ENCODE measurements around the gene ZBED4.

Gene ZBED4

DNA sequence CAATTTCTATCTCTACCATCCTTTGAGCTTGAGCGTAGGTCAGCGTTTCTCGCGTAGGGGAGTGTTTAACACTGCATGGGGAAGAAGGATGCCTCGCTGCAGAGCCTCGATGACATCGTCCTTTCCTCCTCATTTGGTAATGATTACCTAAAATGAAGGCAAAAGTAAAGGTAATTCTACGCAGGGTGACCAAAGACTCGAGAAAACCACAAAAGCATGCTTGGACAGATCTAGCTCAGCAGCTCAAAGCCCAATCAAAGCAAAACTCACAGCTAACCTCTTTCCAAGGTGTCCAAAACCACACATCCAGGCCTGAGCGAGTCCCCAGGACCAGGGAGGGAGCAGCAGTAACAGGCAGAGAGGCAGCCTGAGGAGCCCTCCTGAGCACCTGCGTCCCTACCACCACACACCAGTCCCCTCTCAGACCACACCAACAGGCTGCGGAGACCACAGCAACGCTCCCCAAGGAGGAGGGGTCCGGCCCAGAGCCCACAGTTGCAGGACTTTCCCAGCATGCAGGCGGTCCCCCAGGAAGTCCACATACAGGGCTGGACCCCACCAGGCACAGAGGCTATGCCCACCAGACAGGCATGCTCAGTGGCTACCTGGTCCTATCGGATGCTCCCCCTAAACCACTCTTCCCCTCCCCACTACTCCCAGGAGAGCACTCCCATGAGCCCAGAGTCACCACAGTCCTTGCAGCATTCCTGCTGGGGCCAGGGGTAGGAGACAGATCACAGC, 29.3 kb upstream of the ZBED4 start:
- Mint-ChIP-seq H3K4me1 (peaks cover 52% of the 10 kb centered on the region), H3K4me3 (peak overlapping the region; percentile 92), H3K36me3 (peaks cover 5% of the 10 kb centered on the region), H3K9me3 (no peaks in the 10 kb centered on the region), H3K27me3 (no peaks in the 10 kb centered on the region), H3K27ac (peak overlapping the region; percentile 26)

DNA sequence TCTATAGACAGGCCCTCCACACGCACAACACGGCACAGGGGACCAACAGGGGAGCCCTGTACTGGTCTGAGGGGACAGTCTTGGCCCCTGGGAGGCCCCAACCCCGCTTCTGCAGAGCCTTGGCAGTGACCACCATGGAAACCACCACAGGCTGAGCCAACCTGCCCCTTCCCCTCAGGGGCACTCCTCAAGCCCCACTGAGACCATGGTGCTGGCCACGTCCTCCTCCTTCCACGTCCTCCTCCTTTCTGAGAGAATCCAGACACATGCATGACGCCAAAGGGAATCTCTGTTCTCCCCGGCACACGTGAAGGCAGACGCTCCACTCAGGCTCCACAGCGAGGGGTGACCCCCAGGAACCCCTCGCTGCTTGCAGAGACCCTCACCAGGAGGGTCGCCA, 28.7 kb upstream of the ZBED4 start:
- peaks cover 3% of the 10 kb centered on the region for H3K9me3 Mint-ChIP-seq
- H3K36me3 Mint-ChIP-seq = peaks cover 6% of the 10 kb centered on the region
- H3K27me3 Mint-ChIP-seq = no peaks in the 10 kb centered on the region
- H3K4me1 Mint-ChIP-seq = peaks cover 58% of the 10 kb centered on the region
- H3K4me3 Mint-ChIP-seq = peak overlapping the region; percentile 92
- no peak overlapping the region for H3K27ac Mint-ChIP-seq

DNA sequence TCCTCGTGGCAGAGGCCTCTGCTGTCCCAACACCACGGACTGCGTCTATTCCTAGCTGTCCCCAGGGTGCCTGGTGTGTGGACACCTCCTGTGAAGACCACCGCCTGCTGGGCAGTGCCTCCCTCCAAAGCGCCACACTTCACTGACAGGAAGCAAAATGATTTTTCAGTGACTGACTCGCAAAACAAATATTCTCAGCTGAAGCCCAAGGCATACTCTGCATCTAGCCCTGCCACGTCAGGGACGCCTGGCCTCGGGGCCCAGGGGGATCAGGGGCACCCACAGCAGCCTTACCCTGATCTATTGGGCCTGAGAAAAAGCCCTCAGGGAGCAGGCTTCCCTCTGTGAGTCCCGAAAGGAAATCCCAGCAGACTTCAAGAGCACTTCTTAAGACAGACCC, 28.2 kb upstream of the ZBED4 start:
- Mint-ChIP-seq H3K9me3 (peaks cover 3% of the 10 kb centered on the region), H3K4me3 (peak overlapping the region; percentile 92), H3K27ac (peak overlapping the region; percentile 96), H3K4me1 (peaks cover 59% of the 10 kb centered on the region), H3K27me3 (no peaks in the 10 kb centered on the region), H3K36me3 (peaks cover 6% of the 10 kb centered on the region)

DNA sequence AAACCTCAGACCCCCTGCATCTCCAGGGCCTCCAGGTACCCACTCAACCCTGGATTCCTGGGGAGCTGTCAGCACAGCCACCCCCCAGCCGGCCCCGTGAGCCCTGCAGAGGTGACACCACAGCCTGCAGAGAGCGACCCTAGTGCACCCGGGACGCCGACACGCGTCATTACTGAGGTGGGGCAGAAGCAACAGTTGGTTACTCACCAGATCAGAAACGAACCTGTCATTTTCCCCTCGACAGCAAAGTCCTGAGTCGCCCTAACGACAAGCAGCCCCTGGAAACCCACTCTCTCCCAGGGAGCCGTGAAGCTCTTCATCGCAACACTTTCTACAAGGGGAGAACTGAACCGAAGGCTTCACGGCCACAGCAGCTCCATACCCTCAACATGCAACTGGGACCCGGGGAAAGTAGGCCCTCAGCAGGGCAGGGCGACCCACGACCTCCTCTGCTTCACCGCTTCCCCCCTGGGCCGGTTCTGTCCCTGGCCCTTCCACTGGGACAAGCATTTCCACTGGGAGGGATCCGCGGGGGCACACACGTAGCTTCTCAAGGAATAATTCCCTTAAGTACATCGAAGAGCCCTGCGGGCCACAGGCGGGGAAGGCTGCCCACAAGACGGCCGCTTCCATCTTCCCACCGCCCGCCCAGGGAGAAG, 27.6 kb upstream of the ZBED4 start:
- peak overlapping the region; percentile 92 for H3K4me3 Mint-ChIP-seq
- peaks cover 54% of the 10 kb centered on the region for H3K4me1 Mint-ChIP-seq
- H3K27ac Mint-ChIP-seq = peak overlapping the region; percentile 96
- H3K36me3 Mint-ChIP-seq = peaks cover 6% of the 10 kb centered on the region
- H3K9me3 Mint-ChIP-seq = peaks cover 3% of the 10 kb centered on the region
- no peaks in the 10 kb centered on the region for H3K27me3 Mint-ChIP-seq

DNA sequence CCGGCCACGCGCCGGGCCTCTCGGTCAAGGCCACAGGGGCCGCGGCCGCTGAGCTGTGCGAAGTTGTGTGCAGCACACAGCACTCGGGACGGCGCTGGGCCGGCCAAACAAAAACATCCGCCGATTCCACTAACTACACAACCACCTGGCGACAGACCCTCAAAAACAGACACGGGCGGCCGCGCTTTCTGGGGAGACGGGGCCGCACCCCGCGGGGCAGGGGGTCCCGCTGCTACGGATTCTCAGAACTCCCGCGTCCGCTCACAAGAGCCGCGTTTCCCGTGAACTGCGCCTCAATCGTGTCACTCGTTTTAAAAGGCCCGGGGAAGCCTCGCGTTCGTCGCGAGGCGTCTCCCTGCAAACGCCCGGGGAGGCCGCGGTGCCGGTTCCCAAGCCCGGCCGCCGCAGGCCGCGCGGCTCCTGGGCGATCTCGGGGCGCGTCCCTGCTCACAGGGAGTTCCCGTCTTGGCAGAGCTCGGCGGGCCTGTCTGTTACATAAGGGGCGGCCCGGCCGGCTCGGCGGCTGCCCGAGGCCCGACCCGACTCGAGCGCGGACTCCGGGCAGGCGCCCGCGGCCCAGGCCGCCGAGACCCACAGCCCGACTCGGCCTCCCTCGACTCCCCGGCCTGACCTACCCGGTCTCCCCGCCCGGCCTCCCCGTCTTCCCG, 26.9 kb upstream of the ZBED4 start:
- H3K27me3 Mint-ChIP-seq = no peaks in the 10 kb centered on the region
- peaks cover 53% of the 10 kb centered on the region for H3K4me1 Mint-ChIP-seq

DNA sequence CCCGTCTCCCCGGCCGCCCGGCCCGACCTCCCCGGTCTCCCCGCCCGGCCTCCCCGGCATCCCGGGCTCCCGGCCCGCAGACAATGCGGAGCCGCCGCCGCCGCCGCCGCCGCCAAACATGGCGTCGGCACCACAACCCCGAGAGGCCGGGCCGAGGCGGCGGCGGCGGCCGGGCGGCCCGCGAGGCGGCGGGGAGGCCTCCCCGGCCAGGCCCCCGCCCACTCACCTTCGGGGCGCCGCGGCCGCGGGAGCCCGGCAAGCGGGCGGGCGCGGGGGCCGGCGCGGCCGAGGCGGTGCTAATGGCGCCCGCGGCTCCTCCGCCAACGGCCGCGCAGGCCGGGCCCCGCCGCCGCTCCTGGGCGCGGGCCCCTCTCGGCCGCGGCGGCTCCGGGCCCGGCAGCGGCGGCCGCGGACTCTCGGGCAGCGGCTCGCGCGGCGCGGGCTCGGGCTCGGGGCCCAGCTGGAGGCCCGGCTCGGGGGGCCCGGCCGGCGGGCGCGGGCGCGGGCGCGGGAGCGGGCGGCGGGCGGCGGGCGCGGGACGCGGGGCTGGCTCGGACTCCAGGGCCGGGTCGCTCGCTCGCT, 26.3 kb upstream of the ZBED4 start:
- Mint-ChIP-seq H3K4me1 (peaks cover 49% of the 10 kb centered on the region), H3K27me3 (no peaks in the 10 kb centered on the region), H3K27ac (no peak overlapping the region), H3K9me3 (peaks cover 3% of the 10 kb centered on the region), H3K36me3 (peaks cover 6% of the 10 kb centered on the region), H3K4me3 (no peak overlapping the region)

More for the DNA sequence above, 26.9 kb upstream of the ZBED4 start:
- Mint-ChIP-seq H3K9me3 (peaks cover 3% of the 10 kb centered on the region), H3K36me3 (peaks cover 6% of the 10 kb centered on the region), H3K4me3 (peak overlapping the region; percentile 92), H3K27ac (peak overlapping the region; percentile 96)

DNA sequence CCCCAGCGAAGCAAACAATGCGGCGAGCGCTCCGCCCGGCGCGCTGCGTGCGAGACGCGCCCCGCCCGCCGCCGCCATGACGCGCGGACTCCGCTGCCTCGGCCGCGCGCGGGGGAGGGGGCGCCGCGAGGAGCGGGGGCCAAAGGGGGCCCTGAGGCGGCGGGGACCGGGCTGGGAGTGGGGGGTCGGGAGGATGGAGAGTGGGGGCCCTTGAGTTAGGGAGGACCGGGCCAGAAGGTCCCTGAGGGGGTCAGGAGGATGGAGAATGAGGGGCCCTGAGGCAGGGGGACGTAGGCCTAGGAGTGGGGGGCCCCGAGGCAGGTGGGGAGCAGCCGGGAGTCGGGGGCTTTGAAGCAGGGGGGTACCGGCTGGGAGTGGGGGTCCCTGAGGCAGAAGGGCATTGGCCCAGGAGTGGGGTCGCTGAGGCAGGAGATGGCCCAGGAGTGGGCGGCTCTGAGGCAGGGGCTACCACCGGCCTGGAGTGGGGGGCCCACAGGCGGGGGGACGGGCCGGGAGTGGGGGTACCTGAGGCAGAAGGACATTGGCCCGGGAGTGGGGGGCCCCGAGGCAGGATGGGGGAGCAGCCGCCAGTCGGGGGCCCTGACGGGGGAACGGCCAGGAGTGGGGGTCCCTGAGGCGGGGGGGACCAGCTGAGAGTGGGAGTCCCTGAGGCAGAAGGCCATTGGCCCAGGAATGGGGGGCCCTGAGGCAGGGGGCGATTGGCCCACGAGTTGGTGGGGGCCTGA, 25.6 kb upstream of the ZBED4 start, which contains the start of gene BRD1:
TSS of gene BRD1 (minus strand) at position 21 of the 746 bp plus-strand sequence. CDS start 3,556 bp downstream, outside the sequence.
- Mint-ChIP-seq H3K27ac (peak within 1 kb of the TSS; percentile 96), H3K9me3 (peaks cover 3% of the 10 kb centered on the region), H3K4me3 (peak within 1 kb of the TSS; percentile 92), H3K27me3 (no peaks in the 10 kb centered on the region), H3K4me1 (peaks cover 45% of the 10 kb centered on the region), H3K36me3 (peaks cover 6% of the 10 kb centered on the region)

DNA sequence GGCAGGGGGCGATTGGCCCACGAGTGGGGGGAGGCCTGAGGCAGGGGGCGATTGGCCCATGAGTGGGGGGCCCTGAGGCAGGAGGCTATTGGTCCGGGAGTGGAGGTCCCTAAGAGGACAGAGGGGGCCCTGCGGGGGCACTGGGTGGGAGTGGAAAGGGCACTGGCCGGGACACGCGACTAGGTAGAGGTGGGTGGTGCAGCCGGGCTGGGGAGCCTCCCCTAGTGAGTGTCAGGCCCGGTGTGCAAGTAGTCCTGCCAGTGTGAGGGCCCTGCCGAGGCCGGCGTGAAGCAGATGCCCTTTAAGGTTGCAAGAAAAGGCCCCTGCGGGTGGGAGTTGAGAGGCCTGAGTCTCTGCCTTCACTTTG, 25.1 kb upstream of the ZBED4 start:
- Mint-ChIP-seq H3K4me3 (peak overlapping the region; percentile 81), H3K27ac (no peak overlapping the region), H3K27me3 (no peaks in the 10 kb centered on the region), H3K36me3 (peaks cover 6% of the 10 kb centered on the region), H3K9me3 (peaks cover 3% of the 10 kb centered on the region), H3K4me1 (peaks cover 42% of the 10 kb centered on the region)

DNA sequence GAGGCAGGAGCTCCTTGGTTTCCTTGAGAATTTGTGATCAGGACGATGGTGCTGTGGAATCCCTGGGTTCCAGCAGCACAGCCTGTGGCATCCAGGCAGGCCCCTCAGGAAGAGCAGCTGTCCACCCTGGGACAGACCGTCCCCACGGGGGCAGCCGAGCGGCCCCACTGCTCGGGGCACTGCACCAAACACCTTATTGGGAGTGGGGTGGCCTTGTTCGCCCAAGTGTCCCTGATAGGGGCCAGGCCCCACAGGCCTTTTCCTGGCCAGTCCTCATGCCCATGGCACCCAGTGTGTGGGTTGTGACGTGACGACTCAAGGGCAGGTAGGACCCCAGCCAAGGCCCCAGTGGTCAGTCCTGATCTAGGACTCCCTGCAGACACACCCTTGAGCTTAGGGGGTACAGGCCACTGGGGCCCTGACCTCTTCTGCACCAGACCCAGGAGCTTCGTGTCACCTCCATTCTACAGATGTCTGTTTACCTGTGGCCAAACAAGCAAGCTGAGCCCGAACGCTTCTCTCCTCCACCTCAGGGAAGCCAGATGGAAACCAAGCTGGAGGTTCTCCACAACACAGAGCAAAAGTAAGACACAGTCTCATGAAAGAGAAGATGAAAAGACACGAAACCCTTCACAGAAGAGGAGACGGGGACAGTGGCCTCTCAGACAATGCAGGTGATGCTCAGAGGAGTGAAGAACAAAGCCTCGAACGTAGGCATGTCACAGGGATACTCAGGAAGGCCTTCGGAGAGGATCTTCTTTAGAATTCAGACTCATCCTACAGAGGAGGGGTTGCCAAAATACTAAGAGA, 24.4 kb upstream of the ZBED4 start:
- peaks cover 3% of the 10 kb centered on the region for H3K9me3 Mint-ChIP-seq
- H3K4me3 Mint-ChIP-seq = peak overlapping the region; percentile 81
- peaks cover 1% of the 10 kb centered on the region for H3K36me3 Mint-ChIP-seq

DNA sequence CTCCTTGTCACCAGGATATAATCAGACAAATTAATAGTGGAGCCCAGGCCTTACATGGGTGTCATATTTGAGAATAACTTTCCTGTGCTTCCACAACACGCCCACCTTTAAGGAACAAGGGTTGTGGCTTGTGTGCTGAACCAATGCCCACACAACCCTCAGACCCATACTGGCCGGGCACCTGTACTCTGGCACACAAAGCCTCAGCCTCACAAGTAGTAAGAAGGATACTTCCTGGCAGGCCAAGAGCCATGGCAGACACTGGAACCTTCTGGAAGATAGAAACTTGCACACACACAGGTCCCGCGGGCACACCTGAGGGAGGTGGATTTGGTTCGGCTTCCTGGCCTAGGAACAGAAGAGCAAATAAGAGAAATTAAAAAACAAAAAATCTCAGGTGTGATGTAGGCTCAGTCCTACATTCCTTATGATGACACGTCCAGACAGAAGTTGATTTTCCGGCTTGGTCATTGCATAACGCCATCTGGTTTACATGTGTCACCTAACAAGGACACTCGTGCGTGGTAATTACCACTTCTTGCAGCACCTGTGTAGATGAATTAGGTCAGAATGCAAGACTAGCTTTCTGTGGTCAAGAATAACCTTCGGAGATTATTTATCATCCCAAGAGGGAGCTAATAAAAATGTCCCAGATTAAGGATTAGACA, 20.2 kb upstream of the ZBED4 start:
- peaks cover 1% of the 10 kb centered on the region for H3K36me3 Mint-ChIP-seq
- H3K27me3 Mint-ChIP-seq = no peaks in the 10 kb centered on the region
- peaks cover 35% of the 10 kb centered on the region for H3K4me1 Mint-ChIP-seq
- H3K27ac Mint-ChIP-seq = no peak overlapping the region
- H3K9me3 Mint-ChIP-seq = peaks cover 3% of the 10 kb centered on the region
- H3K4me3 Mint-ChIP-seq = no peak overlapping the region

More for the DNA sequence above, 24.4 kb upstream of the ZBED4 start:
- Mint-ChIP-seq H3K27ac (peak overlapping the region; percentile 93), H3K4me1 (peaks cover 39% of the 10 kb centered on the region), H3K27me3 (no peaks in the 10 kb centered on the region)

DNA sequence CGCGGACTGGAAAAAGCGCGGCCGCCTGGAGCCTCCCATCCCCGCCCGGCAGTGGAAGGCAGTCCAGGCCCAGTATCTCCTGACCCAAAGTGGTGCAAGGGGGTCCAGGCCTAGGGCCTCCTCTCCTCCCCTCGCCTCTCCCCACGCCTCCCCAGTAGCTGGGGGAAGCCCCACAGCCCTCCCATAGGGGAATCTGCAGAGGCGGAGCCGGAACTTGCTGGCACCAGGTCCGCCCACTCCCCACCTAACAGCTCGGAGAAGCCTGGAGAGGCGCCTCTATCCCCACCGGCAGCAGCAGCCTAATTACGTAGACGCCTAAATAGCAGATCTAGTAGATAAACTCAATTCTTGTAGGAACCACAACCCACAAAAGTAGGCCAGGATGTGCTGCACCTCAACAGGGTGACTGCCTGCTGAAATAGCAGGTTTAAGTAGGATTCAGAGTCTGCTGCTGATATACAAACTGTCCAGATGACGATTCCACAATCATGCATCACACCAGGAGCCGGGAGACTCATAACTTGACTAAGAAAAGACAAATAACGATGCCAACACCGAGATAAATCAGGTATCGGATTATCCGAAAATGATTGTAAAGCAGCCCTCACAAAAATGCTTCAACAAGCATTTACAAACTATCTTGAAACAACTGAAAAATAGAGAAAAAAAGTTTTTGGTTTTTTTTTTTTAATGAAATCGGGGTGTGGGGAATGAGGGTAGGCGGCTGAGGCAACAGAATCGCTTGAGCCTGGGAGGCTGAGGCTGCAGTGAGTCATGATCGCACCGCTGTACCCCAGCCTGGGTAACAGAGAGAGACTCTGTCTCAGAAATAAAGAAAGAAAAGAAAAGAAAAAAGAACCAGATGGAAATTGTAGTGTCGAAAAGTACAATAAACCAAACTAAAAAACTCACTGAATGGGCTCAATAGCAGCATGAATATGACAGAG, 14.6 kb upstream of the ZBED4 start:
- H3K4me1 Mint-ChIP-seq = peaks cover 38% of the 10 kb centered on the region
- H3K4me3 Mint-ChIP-seq = peak overlapping the region; percentile 85
- no peaks in the 10 kb centered on the region for H3K9me3 Mint-ChIP-seq
- H3K27ac Mint-ChIP-seq = peak overlapping the region; percentile 93
- H3K27me3 Mint-ChIP-seq = no peaks in the 10 kb centered on the region
- no peaks in the 10 kb centered on the region for H3K36me3 Mint-ChIP-seq

DNA sequence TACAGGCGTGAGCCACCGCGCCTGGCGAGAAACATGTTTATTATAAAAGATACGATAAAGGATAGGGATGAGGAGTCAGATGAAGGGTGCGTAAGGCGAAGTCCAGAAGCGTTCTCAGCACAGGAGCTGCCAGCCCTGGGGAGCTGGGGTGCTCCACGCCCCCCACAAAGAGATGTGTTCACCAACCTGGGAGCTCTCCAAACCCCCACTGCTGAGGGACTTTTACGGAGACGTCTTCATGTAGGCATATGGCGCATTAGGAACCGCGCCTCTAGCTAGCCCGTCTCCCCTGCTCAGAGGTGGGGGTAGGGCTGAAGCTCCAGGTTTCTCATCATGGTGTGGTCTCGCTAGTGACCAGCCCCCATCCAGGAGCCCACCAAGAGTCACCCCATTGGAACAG, 8.4 kb upstream of the ZBED4 start:
- no peak overlapping the region for H3K4me3 Mint-ChIP-seq
- H3K9me3 Mint-ChIP-seq = no peaks in the 10 kb centered on the region
- no peaks in the 10 kb centered on the region for H3K36me3 Mint-ChIP-seq
- H3K27me3 Mint-ChIP-seq = no peaks in the 10 kb centered on the region
- H3K4me1 Mint-ChIP-seq = peaks cover 7% of the 10 kb centered on the region
- no peak overlapping the region for H3K27ac Mint-ChIP-seq

Measured in activated naive CD4-positive, alpha-beta T cell treated with anti-CD3 and anti-CD28 coated beads, Interleukin-2, amount 50 U/mL, for 24 hours (primary cell).